A549 (cell line): ENCODE results near the gene NDUFS1. TPM values are rescaled to one million over a fixed set of nuclear protein-coding genes. Genes with fewer than 3 reads are reported as not detected.
"Not testable (repeated sequence)": the region's sequence is repeated elsewhere in the genome, so short reads cannot be mapped to it uniquely, and the experiment has no call there.

Source experiments
- ATAC-seq, 2 experiments: fragments of 200-7000 bp in 1 of 2; fragments of >200 bp in 1 of 2; cut with Nextera tagmentation in 1 of 2; cut with Tn5 transposase in 1 of 2; 3 replicates each; pipeline versions ENCODE4 v1.8.0 to v1.9.1; 2018 to 2020; ENCODE audit warnings: mild to moderate bottlenecking in 1 of 2, moderate library complexity in 1 of 2
- CTCF ChIA-PET: fragments of 300-600 bp; sonication (Branson Sonifier 250); formaldehyde crosslinking; extraction: SDS; loops from one replicate; lab custom pipeline; 2021; ENCODE audit warnings: antibody characterized with exemption, inconsistent platforms; lab: Yijun Ruan, JAX
- POLR2A ChIA-PET: fragments of 350-600 bp; formaldehyde crosslinking; extraction: SDS; loops from one replicate; lab custom pipeline; 2021; ENCODE audit warnings: antibody characterized with exemption, inconsistent platforms; lab: Yijun Ruan, JAX
- DNase-seq, 2 experiments: peaks; one replicate each; pipeline versions ENCODE4 v3.0.0 to v3.0.0-alpha.2; 2011 to 2016; ENCODE audit warnings: low read depth in 1 of 2, low spot score in 1 of 2
- FAIRE-seq: peaks from 2 replicates; lab custom pipeline; 2011; peaks lifted over from hg19 to GRCh38; lab: Jason Lieb, UNC
- H3K27ac ChIP-seq, 2 experiments: fragments of >200 bp; sonication (Bioruptor Twin); formaldehyde crosslinking; 3 replicates each; pipeline ENCODE4 v1.5.1; 2016 to 2017
- H3K4me1 ChIP-seq: fragments of >200 bp; sonication (Bioruptor Twin); formaldehyde crosslinking; 3 replicates; pipeline ENCODE4 v1.6.1; 2016
- H3K4me2 ChIP-seq: fragments of >200 bp; sonication (Bioruptor Twin); formaldehyde crosslinking; 3 replicates; pipeline ENCODE4 v1.6.1; 2016
- H3K4me3 ChIP-seq: fragments of >200 bp; sonication (Bioruptor Twin); formaldehyde crosslinking; 3 replicates; pipeline ENCODE4 v1.5.1; 2016
- H3K9me3 ChIP-seq: fragments of >200 bp; sonication (Bioruptor Twin); formaldehyde crosslinking; 3 replicates; pipeline ENCODE4 v1.6.1; 2016
- ATOH8 ChIP-seq: fragments of 250-450 bp; sonication (Bioruptor Pico); IDR thresholded peaks from 2 replicates; pipeline ENCODE4 v1.5.0; 2020; ENCODE audit warnings: low read depth, mild to moderate bottlenecking, moderate library complexity
- BHLHE40 ChIP-seq: IDR thresholded peaks from 2 replicates; pipeline ENCODE4 v1.6.1; 2012; ENCODE audit warnings: low read depth, low read length, inconsistent platforms
- CBX8 ChIP-seq: fragments of 200-600 bp; sonication (generic); IDR thresholded peaks from 2 replicates; pipeline ENCODE4 v1.6.1; 2016
- CEBPB ChIP-seq, 2 experiments: fragments of >200 bp in 1 of 2; sonication (Bioruptor Twin) in 1 of 2; formaldehyde crosslinking in 1 of 2; IDR thresholded peaks; 2 replicates each; pipeline ENCODE4 v1.6.1; 2012 to 2016
- CHD2 ChIP-seq: fragments of 150-350 bp; IDR thresholded peaks from 2 replicates; pipeline ENCODE4 v1.6.1; 2014; ENCODE audit warnings: low read length; ENCODE audit not compliant: partially characterized antibody
- EHF ChIP-seq: fragments of 250-450 bp; sonication (Bioruptor Pico); IDR thresholded peaks from 2 replicates; pipeline ENCODE4 v1.5.0; 2020; ENCODE audit warnings: mild to moderate bottlenecking
- EP300 ChIP-seq, 2 experiments: fragments of >200 bp; sonication (Bioruptor Twin); formaldehyde crosslinking; IDR thresholded peaks; 2 replicates in 1 of 2; 3 replicates in 1 of 2; pipeline ENCODE4 v1.6.1; 2016 to 2017
- GATA3 ChIP-seq: IDR thresholded peaks from 2 replicates; pipeline ENCODE4 v1.6.1; 2012; ENCODE audit warnings: borderline replicate concordance
- HDAC2 ChIP-seq: fragments of 200-600 bp; sonication (generic); IDR thresholded peaks from 2 replicates; pipeline ENCODE4 v1.6.1; 2016
- HES2 ChIP-seq: fragments of >200 bp; sonication (Bioruptor Twin); formaldehyde crosslinking; IDR thresholded peaks from 2 replicates; pipeline ENCODE4 v1.6.1; 2016
- HOXB5 ChIP-seq: fragments of 250-450 bp; sonication (Bioruptor Pico); IDR thresholded peaks from 2 replicates; pipeline ENCODE4 v1.5.0; 2020; ENCODE audit warnings: mild to moderate bottlenecking, moderate library complexity
- JUN ChIP-seq, 2 experiments: fragments of >200 bp; sonication (Bioruptor Twin); formaldehyde crosslinking; IDR thresholded peaks; 2 replicates in 1 of 2; 3 replicates in 1 of 2; pipeline ENCODE4 v1.6.1; 2016 to 2017
- KDM5A ChIP-seq: fragments of 200-600 bp; sonication (generic); IDR thresholded peaks from 2 replicates; pipeline ENCODE4 v1.6.1; 2016; ENCODE audit warnings: antibody characterized with exemption, mild to moderate bottlenecking
- MAFK ChIP-seq: fragments of 450-650 bp; IDR thresholded peaks from 2 replicates; pipeline ENCODE4 v1.6.1; 2014; ENCODE audit not compliant: partially characterized antibody
- MAX ChIP-seq: IDR thresholded peaks from 2 replicates; pipeline ENCODE4 v1.6.1; 2012
- MYC ChIP-seq: IDR thresholded peaks from 2 replicates; pipeline ENCODE4 v1.6.1; 2012; ENCODE audit warnings: mild to moderate bottlenecking, inconsistent platforms, low read length, improper control_type of control experiment, borderline replicate concordance
- NPAS2 ChIP-seq: fragments of 250-450 bp; sonication (Bioruptor Pico); IDR thresholded peaks from 2 replicates; pipeline ENCODE4 v1.8.0; 2022; ENCODE audit warnings: mild to moderate bottlenecking, moderate library complexity, borderline replicate concordance
- POLR2A ChIP-seq: IDR thresholded peaks from 2 replicates; pipeline ENCODE4 v1.6.1; 2012; ENCODE audit warnings: mild to moderate bottlenecking, low read length
- RAD21 ChIP-seq, 2 experiments: fragments of >200 bp in 1 of 2; sonication (Bioruptor Twin) in 1 of 2; formaldehyde crosslinking in 1 of 2; IDR thresholded peaks in 1 of 2; conservative IDR thresholded peaks in 1 of 2; 2 replicates in 1 of 2; 3 replicates in 1 of 2; pipeline ENCODE4 v1.6.1; 2012 to 2018; ENCODE audit warnings: inconsistent platforms in 1 of 2
- RCOR1 ChIP-seq: fragments of 150-350 bp; IDR thresholded peaks from 2 replicates; pipeline ENCODE4 v1.6.1; 2014; ENCODE audit warnings: antibody characterized with exemption, low read length, low read depth
- RFX5 ChIP-seq: fragments of 450-650 bp; IDR thresholded peaks from 2 replicates; pipeline ENCODE4 v1.7.1; 2014; ENCODE audit warnings: antibody characterized with exemption, mild to moderate bottlenecking, moderate library complexity
- SMC3 ChIP-seq: fragments of >200 bp; sonication (Bioruptor Twin); formaldehyde crosslinking; IDR thresholded peaks from 3 replicates; pipeline ENCODE4 v1.6.1; 2018; ENCODE audit warnings: inconsistent platforms
- SREBF2 ChIP-seq: fragments of 450-650 bp; IDR thresholded peaks from 2 replicates; pipeline ENCODE4 v1.6.1; 2014; ENCODE audit warnings: mild to moderate bottlenecking, moderate library complexity
- ZC3H11A ChIP-seq: fragments of 450-650 bp; IDR thresholded peaks from 2 replicates; pipeline ENCODE4 v1.6.1; 2014; ENCODE audit warnings: antibody characterized with exemption, mild to moderate bottlenecking
- ZNF302 ChIP-seq: fragments of 250-450 bp; sonication (Bioruptor Pico); IDR thresholded peaks from 2 replicates; pipeline ENCODE4 v1.9.0; 2021; ENCODE audit warnings: inconsistent platforms, mild to moderate bottlenecking, moderate library complexity
- WGBS: methylation state at CpG from one replicate; pipeline ENCODE4 v1.1.6; 2017; ENCODE audit errors: missing lambda C conversion rate; 5-methylcytosine and 5-hydroxymethylcytosine counted together
- polyA plus RNA-seq, 4 experiments: library from polyadenylated mRNA; depleted of rRNA in 3 of 4; stranded (reverse); fragments of >200 nt; fragmentation: RNase III in 1 of 4; extraction: RNeasy Plus Mini Kit Qiagen cat#74134 plus additional on column Dnase treatment in 1 of 4; gene quantifications; 2 replicates in 3 of 4; 3 replicates in 1 of 4; pipeline ENCODE4 v1.2.3, GENCODE V29; 2011 to 2017
- TF ChIP-seq, protein P1 (sequence below): fragments of 250-450 bp; sonication (Bioruptor Pico); IDR thresholded peaks from 2 replicates; pipeline ENCODE4 v1.5.0; 2021; ENCODE audit warnings: mild to moderate bottlenecking, moderate library complexity, borderline replicate concordance
- TF ChIP-seq, protein P2 (sequence below): fragments of 200-600 bp; sonication (generic); IDR thresholded peaks from 2 replicates; pipeline ENCODE4 v1.6.1; 2016; ENCODE audit warnings: antibody characterized with exemption, mild to moderate bottlenecking, moderate library complexity

Gene NDUFS1
- polyA plus RNA-seq, 2 of the 4 experiments (the other 2 are of a cell fraction): 86.7 to 134 TPM

DNA sequence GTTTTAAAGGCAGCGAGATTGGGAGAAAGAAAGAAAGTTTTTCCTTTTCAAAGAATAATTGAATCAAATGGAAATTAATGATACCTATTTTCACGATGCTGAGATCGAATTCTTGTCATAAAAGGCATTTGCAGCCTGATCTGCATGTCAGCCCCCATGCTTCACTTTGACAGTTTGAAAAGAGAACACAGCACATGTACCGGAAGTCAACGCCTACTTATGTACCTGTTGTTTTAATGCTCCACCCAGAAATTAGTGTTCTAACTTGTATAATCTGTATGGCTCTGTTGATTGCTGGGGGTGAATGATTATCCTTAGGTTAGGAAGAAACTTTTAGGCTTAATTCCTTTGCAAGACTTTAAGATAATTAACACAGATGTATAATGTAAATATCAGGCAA is 31.4 kb upstream of the NDUFS1 start:
- WGBS: 70% methylated on average over 5 of the region's 5 CpGs
- no peak for TF ChIP-seq JUN (IDR thresholded peaks at IDR 0.05)
- no peak for TF ChIP-seq RFX5
- TF ChIP-seq EP300 (IDR thresholded peaks at IDR 0.05): no peak
- no peak for TF ChIP-seq EHF
- no peak for TF ChIP-seq GATA3
- no peak for TF ChIP-seq ZC3H11A
- no peak for TF ChIP-seq HOXB5
- TF ChIP-seq, protein P1, sequence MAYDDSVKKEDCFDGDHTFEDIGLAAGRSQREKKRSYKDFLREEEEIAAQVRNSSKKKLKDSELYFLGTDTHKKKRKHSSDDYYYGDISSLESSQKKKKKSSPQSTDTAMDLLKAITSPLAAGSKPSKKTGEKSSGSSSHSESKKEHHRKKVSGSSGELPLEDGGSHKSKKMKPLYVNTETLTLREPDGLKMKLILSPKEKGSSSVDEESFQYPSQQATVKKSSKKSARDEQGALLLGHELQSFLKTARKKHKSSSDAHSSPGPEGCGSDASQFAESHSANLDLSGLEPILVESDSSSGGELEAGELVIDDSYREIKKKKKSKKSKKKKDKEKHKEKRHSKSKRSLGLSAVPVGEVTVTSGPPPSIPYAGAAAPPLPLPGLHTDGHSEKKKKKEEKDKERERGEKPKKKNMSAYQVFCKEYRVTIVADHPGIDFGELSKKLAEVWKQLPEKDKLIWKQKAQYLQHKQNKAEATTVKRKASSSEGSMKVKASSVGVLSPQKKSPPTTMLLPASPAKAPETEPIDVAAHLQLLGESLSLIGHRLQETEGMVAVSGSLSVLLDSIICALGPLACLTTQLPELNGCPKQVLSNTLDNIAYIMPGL (CRISPR knock-in tag): no peak
- TF ChIP-seq, protein P2, sequence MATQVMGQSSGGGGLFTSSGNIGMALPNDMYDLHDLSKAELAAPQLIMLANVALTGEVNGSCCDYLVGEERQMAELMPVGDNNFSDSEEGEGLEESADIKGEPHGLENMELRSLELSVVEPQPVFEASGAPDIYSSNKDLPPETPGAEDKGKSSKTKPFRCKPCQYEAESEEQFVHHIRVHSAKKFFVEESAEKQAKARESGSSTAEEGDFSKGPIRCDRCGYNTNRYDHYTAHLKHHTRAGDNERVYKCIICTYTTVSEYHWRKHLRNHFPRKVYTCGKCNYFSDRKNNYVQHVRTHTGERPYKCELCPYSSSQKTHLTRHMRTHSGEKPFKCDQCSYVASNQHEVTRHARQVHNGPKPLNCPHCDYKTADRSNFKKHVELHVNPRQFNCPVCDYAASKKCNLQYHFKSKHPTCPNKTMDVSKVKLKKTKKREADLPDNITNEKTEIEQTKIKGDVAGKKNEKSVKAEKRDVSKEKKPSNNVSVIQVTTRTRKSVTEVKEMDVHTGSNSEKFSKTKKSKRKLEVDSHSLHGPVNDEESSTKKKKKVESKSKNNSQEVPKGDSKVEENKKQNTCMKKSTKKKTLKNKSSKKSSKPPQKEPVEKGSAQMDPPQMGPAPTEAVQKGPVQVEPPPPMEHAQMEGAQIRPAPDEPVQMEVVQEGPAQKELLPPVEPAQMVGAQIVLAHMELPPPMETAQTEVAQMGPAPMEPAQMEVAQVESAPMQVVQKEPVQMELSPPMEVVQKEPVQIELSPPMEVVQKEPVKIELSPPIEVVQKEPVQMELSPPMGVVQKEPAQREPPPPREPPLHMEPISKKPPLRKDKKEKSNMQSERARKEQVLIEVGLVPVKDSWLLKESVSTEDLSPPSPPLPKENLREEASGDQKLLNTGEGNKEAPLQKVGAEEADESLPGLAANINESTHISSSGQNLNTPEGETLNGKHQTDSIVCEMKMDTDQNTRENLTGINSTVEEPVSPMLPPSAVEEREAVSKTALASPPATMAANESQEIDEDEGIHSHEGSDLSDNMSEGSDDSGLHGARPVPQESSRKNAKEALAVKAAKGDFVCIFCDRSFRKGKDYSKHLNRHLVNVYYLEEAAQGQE: no peak
- no peak for TF ChIP-seq ZNF302 (CRISPR knock-in tag)
- TF ChIP-seq POLR2A: no peak
- TF ChIP-seq CHD2: no peak
- TF ChIP-seq RCOR1: no peak
- TF ChIP-seq ATOH8: no peak
- TF ChIP-seq NPAS2: no peak
- no peak for TF ChIP-seq CEBPB (IDR thresholded peaks at IDR 0.05)
- no peak for TF ChIP-seq MYC
- TF ChIP-seq, all 56 proteins: peak for 0
- POLR2A ChIA-PET: no interaction called here
- FAIRE-seq (no peak), DNase-seq (no peak), ATAC-seq (no peak)
- no peaks in the 10 kb centered on the region for H3K9me3 ChIP-seq
- H3K4me2 ChIP-seq: no peak overlapping the region
- no peak overlapping the region for H3K4me3 ChIP-seq
- H3K4me1 ChIP-seq: no peaks in the 10 kb centered on the region
- no peak overlapping the region for H3K27ac ChIP-seq
- CTCF ChIA-PET: no interaction called here

DNA sequence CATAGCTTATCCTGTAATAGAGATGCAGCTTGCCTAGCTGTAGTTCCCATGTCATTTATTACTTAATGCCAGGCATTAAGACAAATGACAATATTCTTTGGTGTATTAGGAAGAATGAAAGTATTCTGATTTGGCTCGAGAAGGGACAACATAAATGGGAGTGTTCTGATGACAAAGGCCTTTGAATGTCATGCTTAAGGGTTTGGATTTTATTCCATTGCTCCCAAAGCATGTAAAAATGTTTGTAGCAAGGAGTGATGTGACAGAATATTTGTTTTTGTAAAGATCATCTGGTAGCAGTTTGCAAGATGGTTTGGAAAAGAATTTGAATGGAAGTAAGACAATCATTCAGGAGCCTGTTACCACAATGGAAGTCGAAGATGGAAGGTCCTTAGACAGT is 30.9 kb upstream of the NDUFS1 start:
- Histone ChIP-seq H3K4me1 (no peaks in the 10 kb centered on the region), H3K4me2 (no peak overlapping the region), H3K27ac (no peak overlapping the region), H3K9me3 (no peaks in the 10 kb centered on the region), H3K4me3 (no peak overlapping the region)
- no peak for DNase-seq
- no peak for FAIRE-seq
- POLR2A ChIA-PET: no interaction called here
- WGBS: 7% methylated on average over 2 of the region's 2 CpGs
- no peak for TF ChIP-seq KDM5A
- no peak for ATAC-seq
- CTCF ChIA-PET: no interaction called here

DNA sequence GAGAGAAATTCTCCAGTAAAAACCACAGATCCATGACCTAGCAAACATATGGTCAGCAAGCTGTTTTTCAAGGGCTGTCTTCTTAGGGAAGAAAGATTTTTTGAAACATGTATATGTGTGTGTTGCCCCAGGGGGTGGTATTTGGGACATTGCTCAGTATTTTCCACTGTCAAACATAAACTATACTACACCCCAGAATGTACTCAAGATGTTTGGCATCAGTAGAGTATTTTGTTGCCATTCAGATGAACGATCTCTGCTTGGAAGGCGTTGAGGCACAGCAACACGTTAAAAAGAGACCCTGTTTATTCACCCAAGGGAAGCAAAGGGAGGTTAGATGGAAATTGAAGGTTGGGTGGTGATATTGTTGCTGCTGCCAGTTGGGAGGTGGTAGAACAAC is 30.4 kb upstream of the NDUFS1 start:
- no peak for FAIRE-seq
- H3K4me2 ChIP-seq: no peak overlapping the region
- POLR2A ChIA-PET: no interaction called here

GRCh38 chr2:206181526-206181925 is 22.3 kb upstream of the NDUFS1 start:
- H3K27ac ChIP-seq, H3K4me2 ChIP-seq, H3K4me3 ChIP-seq, H3K4me1 ChIP-seq, ATAC-seq, H3K9me3 ChIP-seq, POLR2A ChIA-PET, FAIRE-seq, CTCF ChIA-PET, DNase-seq: not testable (repeated sequence)
- 40% methylated on average over 6 of the region's 6 CpGs for WGBS

More for the DNA sequence above, 30.4 kb upstream of the NDUFS1 start:
- CTCF ChIA-PET: no interaction called here
- no peaks in the 10 kb centered on the region for H3K9me3 ChIP-seq
- no peak overlapping the region for H3K4me3 ChIP-seq
- TF ChIP-seq SREBF2 (no peak), RAD21 (conservative IDR thresholded peaks at IDR 0.05 in 1 of 2, IDR thresholded peaks at IDR 0.05 in 1 of 2) (no peak), ZC3H11A (no peak), CBX8 (no peak), HES2 (no peak), CHD2 (no peak), MAFK (no peak), HDAC2 (no peak), MAX (no peak), BHLHE40 (no peak), SMC3 (no peak), MYC (no peak), ZNF302 (CRISPR knock-in tag) (no peak)
- H3K4me1 ChIP-seq: no peaks in the 10 kb centered on the region
- ATAC-seq (no peak), DNase-seq (no peak)
- H3K27ac ChIP-seq: no peak overlapping the region
- WGBS: 62% methylated on average over 3 of the region's 3 CpGs
